Fibroblast of skin of left biceps (primary cell): ENCODE results near the gene P2RX6.
A peak's percentile ranks its signal among the peaks of the same experiment; 100 is the strongest.
"Not testable (repeated sequence)": the region's sequence is repeated elsewhere in the genome, so short reads cannot be mapped to it uniquely, and the experiment has no call there.

Experiments used
- DNase-seq, 2 experiments: peaks; one replicate each; pipeline ENCODE4 v3.0.0-alpha.2; 2013; ENCODE audit warnings: low read depth in 2 of 2

The P2RX6 gene

DNA sequence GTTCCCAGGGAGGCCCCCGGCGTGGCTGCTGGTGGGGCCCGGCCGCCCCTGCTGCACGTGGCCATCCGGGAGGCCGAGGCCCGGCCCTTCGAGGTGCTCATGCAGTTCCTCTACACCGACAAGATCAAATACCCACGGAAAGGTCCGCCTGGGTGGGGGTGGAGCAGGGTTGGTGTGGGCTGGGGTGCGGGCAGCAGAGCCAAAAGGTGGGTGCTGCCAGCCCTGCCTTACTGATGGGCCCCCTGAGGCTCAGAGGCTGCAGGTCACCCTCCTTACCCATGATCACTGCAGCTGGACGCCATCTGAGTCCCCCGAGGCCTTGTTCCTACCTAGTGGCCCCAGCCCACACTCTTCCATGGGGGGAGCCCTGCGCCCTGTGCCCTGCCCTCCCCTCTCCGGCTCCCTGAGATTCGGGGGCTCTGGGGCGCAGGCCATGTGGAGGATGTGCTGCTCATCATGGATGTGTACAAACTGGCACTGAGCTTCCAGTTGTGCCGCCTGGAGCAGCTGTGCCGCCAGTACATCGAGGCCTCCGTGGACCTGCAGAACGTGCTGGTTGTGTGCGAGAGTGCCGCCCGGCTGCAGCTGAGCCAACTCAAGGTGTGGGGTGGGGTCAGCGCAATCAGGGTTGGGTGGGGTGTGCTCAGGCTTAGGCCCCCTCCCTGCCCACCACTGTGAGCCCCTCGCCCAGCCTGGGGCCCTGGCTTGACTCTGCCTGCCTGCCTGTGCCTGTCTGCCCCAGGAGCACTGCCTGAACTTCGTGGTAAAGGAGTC, 20.6 kb upstream of the P2RX6 start:
- DNase-seq = no peak

DNA sequence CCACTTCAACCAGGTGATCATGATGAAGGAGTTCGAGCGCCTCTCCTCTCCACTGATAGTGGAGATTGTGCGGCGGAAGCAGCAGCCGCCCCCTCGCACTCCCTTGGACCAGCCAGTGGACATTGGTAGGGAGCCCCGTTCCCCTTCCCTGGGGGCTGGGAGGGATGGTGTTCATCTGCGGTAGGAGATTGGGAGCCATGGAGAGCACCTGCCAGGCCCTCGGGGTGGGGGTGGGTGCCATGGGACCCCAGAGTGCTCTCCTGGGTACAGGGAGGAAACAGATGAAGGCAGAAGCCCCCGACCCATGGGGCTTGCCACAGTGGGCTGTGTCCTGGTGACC, 20.1 kb upstream of the P2RX6 start:
- no peak for DNase-seq

DNA sequence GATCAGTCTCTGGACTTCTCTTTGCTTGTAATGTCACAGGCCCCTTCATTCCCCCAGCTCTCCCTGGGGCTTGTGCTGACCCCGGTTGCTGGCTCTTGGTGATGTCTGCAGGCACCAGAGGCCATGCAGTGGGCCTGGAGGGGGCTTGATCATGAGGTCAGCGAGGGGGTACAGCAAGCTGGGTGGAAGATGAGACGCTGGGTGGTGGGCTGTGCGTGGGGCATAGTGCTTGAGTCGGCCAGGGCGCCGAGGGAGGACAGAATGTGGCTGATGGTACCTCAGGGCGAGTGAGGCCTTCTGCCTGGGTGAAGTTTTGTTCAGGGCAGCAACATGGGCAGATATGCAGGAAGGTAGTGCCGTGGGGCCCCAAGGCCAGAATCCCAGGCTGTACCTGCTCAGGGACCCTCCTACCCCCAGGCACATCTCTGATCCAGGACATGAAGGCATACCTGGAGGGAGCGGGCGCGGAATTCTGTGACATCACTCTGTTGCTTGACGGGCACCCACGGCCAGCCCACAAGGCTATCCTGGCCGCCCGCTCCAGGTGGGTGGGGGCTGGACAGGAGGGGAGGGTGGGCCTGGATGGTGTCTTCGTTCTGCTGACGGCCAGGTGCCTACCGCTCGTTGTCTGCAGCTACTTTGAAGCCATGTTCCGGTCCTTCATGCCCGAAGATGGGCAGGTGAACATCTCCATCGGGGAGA, 19.5 kb upstream of the P2RX6 start:
- DNase-seq = no peak

DNA sequence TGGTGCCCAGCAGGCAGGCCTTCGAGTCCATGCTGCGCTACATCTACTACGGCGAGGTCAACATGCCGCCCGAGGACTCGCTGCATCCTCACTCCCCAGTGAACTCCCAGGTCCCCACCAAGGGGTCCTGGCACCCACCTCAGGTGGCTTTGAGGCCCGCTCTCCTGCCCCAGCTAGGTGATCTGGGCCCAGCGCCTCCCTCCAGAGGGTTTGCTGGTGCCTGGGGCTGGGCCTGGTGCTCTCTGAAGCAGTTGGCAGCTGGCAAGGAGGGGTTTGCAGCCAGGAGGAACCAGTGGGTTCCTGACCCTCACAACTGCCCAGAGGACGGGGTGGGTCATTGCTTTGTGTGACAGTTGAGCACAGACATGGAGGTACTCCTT, 18.9 kb upstream of the P2RX6 start:
- DNase-seq = no peak

DNA sequence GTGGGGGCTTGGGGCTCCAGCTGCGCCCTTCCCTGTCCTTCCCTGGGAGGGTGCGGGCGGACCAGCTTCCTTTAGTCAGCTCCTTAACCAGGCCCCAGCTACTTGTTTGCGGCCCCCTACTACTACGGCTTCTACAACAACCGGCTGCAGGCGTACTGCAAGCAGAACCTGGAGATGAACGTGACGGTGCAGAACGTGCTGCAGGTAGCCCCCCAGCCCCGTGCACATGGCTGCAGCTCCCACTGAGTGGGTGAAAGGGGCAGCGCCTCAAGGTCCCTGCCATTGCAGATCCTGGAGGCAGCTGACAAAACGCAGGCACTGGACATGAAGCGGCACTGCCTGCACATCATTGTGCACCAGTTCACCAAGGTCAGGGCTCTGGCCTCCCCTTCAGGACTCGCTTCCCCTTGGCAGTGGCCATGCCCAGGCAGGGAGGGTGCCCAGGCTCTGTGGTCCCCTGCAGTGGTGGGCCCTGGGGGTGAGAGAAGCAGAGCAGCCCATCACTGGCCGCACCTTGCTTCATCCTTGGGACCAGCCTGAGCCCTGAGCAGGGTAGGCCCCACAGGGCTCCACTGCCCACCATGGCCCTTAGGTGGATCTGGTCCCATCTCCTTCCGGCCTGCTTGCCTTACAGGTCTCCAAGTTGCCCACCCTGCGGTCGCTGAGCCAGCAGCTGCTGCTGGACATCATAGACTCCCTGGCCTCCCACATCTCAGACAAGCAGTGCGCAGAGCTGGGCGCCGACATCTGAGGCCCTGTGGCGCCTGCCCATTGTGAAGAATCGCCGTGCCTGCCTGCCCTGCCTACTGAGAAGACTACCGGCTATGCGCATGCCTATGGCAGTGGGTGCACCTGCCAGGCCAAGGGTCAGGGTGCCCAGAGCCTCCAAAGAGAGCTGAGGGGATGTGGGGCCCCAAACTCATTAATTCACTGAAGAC, 18.1 kb upstream of the P2RX6 start:
- DNase-seq = no peak

DNA sequence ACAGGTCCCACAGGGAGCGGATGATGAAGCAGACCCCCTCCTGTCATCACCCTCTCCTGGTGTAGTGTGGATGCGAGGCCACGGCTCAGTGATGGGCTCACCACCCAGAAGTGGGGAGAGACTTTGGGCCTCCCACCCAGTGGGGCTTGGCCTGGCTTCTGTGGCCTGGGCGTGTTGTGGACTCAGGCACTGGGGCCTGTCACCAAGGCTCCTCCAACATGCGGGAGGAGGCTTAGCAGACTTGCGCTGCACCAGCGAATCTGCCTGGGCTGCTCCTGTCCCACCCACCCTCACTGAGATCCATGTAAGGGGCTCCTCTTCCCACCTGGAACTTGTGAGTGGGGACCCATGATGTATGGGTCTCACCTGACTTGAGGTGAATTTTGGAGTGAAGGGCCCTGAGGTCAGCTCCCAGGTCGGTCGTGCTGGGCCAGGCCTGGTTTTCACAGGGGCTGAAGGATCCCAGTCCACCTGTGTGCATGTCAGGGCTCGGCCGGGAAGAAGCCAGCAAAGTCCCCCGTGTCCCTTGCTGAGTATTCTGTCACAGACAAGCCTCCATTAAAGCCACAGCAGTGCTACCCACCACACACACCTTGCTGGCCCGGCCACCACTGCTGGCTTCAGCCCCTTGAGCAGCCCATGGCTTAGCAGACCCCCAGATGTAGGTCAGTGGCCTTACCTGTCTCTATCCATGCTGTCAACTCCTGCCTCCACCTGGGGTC, 17.3 kb upstream of the P2RX6 start:
- DNase-seq = no peak

DNA sequence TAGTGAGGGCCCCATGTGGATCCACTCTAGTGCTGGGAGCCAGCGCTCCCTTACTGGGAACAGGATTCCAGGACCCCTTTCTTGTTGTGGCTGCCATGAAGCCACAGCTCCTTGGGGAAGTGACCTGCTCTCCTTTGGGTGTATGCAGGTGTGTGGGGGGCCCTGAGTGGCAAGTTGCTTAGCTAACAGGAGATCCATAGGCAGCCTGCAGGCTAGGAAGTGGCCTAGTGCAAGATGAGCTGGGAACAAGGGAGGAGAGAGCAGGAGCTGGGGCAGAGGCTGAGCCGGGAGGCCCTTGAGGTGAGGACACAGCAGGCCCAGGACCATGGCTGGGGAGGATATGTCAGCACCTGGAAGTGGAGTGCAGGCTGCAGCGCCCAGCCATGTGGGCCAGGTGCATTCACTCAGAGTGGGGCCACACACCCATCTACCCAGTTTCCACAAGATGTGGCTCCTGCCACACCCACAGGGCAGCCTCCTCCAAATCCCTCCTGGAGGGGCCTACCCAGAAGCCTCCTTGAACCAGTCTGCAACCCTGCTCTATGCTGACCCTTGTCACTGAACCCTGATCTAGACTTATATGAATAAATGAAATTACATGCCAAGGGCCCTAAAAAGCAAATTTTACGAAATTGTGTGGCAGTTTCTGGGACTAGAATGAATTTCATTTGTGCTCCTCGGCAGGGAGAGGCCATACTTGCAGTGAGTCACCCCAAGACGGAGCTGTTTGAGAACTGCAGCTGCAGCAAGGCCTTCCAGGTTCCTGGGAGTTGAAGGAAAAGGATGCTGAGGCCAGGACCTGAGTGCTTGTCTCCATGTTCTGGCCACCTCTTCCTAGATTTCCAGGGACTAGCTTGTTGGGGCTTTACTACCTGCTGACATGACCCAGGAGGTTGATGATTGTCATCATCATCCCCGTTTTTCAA, 16.3 kb upstream of the P2RX6 start:
- no peak for DNase-seq

DNA sequence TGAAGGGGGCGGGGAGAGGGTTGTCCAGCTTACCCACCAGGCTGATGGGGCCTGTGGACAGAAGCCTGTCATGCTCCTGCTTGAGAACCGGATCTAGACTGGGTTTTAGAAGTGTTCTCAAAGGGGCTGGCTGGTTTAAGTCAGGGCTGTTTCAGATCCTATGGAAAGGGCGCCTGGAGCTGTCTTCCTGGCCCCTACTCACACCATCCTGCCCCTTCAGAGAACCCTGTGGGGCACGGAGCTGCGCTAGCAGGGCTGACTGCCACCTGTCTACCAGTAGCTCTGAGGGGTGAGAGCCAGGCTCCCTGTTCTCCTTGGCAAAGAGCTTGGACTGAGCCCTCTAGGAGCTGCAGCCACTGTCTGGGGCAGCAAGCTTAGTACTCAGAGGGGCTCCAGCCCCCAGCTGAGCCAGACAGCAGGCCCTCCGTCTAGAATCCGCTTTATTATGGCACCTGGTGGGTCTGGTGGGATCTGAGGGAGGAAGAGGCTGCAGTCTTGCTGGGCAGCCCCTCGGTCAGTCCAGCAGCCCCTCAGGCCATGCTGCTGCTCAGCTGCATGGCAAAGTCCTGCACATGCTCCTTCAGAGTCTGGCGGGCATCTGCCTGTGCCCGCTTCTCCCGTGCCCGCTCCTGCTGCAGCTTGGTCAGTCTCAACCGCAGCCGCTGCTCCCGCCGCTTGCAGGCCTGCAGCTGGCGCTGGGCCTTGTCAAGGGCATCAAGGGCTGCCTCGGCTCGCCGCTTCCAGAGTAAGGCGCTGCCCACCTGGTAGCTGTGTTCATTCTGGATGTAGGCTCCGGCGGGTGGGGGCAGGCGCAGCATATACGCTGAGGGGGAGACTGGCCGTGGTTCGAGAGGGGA, 15.4 kb upstream of the P2RX6 start:
- DNase-seq = no peak

DNA sequence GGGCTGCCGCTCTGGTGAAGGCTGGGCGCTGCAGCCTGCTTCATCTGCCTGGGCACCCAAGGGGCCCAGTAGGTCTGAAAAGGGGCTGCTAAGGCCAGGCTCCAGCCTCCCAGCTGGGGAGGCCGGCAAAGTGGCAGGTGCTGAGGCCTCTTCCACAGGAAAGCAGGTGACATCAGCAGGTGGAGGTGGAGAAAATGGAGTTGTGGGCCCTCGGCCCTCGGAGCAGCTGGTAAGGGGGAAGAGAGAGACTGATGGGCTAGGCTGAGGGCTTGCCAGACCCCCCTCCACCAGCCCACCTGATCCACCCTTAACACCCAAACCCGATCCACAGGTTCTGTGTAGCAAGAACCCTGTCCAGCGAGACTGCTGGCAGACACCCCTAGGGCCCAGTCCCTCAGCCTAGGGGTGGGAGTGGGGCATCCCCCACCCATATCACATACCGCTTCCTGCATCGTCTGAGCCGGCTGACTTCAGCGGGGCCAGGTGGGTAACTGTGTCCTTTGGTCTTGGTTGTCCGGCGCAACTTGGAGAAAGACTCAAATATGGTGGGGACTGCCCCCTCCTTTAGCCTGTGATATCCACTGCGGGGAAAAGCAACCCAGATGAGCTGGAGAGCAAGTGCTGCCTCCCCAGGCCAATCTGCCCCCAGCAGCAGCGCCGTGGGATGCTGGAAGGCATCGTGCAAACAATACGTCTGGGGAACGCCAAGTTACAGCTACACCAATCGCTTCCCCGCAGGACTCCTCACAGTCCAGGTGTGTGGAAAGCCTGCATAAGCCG, 14.6 kb upstream of the P2RX6 start:
- no peak for DNase-seq

DNA sequence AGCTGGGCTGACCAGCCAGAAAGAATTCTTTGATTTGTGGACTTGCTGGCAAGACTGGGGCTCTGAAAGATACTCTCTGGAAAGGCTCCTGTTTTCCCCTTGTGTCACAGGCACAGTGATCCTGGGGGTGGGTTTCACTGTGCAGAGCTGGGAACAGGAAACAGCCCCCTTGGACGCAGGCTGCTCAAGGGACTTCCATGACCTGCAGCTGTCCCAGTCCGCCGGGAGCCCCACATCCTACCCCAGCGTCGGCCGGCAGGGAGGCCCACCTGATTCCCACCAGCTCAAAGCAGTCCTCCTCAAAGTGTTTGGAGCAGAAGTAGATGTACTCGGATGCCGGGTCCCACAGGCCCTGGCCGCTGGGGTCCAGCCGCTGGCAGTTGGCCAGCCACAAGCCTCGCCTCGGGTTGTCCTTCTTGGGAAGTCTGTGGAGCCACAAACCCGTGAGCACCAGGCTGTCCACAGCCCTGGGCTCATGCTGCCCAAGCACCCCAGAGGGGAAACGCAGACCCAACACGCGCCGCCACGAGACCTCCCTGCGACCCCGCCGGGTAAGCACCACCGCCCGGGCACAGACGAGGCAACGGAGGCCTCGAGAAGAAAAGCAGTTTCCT, 13.9 kb upstream of the P2RX6 start:
- no peak for DNase-seq

DNA sequence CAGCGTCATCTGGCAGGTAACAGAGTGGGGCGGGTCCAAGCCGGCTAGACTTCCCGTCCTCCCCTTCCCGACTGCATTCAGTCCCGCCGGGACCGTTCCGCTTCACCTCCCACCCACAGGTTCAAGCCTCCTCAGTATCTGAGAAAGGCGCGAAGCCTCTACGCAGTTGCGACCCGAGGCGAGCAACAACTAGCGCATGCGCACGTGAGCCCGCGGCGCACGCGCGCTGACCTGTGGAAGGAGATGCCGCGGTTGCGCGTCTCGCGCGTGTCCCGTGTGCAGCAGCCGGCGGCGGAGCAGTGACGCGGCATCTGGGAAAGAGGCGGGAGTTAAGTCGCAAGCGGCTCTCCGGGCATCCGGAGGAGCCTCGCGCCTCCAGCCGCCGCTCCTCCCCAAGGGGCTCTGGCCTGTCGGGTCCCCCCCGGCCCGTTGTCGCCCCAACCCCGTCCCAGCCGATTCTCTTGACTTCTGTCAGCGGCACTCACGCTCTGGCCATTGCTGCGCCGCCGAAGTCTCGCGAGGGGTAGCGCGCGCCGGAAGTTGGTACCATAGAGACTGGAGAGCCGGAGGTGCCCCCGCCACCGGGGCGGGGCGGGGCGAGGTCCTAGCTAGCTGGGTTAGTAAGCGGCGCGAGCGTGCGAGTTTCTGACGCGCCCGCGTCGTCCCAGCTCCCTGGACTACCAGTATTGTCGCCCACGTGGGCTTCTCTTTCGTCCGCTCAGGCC, 13.2 kb upstream of the P2RX6 start, which contains the start of gene THAP7:
Gene THAP7 (minus strand): TSS at position 518 of the 725 bp plus-strand sequence. CDS start 207 bp downstream, at position 311.
- peak; percentile 82 to 83 for DNase-seq

DNA sequence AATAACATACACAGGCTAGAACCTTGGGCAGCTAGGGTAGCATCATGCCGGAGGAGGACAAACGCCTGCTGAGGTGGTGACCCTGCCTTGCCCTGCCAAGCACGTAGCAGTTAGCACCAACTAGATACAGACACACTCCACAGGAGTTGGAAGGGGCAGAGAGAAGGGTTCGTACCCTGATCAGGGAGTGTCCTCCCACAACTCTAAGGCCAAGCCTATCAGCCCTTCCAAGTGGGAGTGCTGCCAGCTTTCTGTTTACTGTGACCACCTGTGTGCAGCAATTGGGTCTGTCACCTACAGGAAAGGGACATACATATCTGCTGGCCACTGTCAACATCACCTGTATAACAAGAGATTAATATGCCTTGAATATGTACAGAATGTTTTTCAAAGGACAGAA, 11.2 kb upstream of the P2RX6 start:
- no peak for DNase-seq

DNA sequence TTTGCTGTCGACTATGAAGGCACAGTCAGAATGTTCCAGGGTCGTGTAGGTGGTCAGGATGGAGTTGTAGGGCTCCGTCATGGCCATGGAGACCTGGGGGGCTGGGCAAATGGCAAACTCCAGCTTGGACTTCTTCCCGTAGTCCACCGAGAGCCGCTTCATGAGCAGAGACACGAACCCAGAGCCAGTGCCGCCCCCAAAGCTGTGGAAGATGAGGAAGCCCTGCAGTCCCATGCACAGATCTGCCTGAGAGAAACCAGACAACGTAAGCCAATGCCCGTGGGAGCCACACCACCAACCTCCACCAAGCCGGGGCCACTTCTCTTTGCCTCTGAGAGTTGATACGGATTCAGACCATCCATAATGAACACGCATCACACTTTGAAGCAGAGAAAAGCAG, 5.8 kb upstream of the P2RX6 start:
- DNase-seq = not testable (repeated sequence)

DNA sequence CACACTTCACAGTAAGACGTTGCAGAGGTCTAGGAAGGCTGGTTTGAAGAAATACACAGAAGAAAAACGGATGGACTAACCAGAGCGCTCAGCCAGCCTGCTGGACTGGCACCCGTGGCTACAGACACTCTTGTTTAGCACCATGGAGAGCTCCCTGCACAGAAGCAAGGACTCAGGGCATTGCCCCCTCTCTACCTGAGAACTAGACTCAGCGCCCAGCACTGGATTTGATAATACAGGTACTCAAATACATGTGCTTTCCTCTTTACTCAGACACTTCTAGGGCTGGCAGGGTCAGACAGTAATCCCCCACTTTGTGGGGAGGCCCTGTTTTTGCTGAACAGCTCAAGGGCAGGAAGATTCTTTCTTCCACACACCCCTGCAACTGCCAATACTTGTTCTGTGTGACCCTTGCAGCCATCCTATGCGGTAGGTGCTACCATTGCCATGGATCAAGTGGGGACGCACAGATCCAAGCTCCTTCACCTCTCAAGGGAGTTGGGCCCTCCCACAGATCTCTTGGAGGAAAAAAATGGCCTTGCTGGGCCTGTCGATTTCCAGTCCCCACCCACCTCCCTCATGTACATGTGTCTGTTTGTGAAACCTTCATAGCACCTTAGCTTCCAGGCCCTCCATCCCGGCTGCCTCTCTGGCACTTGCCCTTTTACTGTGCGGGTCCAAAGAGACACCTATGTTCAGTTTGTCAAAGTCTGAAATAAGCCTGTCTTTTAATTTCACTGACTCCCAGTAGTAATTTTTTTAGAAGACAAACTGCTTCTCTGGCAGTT, 5.1 kb upstream of the P2RX6 start:
- no peak for DNase-seq

DNA sequence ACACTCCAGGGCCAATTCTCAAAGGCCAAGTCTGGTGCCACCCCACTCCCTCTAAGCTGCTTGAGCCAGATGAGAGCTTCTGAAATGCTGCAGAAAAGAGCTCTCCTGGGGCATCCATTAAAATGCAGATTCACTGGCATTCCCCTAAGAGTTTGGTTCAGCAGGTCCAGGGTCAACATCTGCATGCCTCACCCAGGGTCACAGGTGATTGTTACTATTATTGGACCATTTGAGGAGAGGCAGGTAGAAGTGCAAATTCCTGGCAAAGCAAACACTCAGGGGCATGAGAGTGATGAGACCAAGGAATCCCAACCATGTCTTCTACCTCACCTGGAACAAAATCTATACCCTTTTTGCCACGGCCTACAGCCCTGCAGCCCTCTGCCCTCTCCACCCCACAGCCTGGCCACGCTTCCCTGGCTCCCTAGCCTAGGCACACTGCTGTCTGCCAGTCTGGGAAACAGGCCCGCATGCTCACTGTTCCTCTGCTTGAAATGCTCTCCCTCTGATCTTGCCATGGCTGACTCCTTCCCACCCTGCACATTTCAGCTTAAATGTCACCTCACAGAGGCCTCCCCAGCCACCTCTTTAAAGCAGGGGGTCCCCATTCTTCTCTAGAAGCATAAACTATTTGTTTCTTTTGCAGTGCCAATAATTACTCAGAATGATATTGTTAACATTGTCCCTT, 4.4 kb upstream of the P2RX6 start:
- DNase-seq = no peak
